ENCODE measurements around the gene CDKN2AIP. TPM values are rescaled to one million over a fixed set of nuclear protein-coding genes. Genes with fewer than 3 reads are reported as not detected.

CDKN2AIP gene
- total and polyA plus RNA-seq, 2 of the 4 experiments (the other 2 are of a cell fraction) = 11.0 to 16.8 TPM

DNA sequence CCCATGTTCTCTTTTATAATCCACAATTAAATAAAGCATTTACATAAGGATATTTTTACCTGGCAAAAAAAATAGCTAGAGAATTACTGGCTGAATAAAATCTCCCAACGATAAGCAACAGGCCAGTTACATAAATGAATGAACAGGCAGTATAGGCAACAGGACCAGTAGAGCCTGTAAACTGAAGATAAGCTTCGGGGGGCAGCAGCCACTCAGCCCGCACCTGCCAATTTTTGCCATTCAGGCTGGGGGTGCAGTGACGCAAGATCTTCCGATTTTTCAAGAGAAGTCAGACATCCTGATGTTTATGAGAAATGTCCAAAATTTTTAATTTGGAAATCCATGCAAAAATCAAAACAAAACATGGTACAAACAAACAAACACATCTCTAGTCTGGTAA lies 49.0 kb upstream of the CDKN2AIP start:
- Histone ChIP-seq H4K5ac (ENCODE audit: low read depth, low read length) (no peak overlapping the region), H3K27me3 (ENCODE audit: control insufficient read depth, insufficient read depth, low read length) (peaks cover 16% of the 10 kb centered on the region), H2BK120ac (ENCODE audit: low read depth, low read length) (no peak overlapping the region), H3K4ac (ENCODE audit: low read depth, low read length) (no peak overlapping the region), H3K56ac (ENCODE audit: extremely low read depth, insufficient read depth, low read length) (no peak overlapping the region), H4K91ac (ENCODE audit: insufficient read depth, low read depth, low read length) (no peak overlapping the region), H3K4me1 (ENCODE audit: control insufficient read depth, insufficient read depth, low read length) (peaks cover 4% of the 10 kb centered on the region; the same call in 1 of the 2 replicates), H3K4me2 (ENCODE audit: low read depth, low read length) (no peak overlapping the region), H3K79me1 (ENCODE audit: low read depth in 1 of 2, low read length in 2 of 2) (no peaks in the 10 kb centered on the region), H3K9me3 (ENCODE audit: control insufficient read depth, insufficient read depth, low read length) (no peaks in the 10 kb centered on the region), H3K27ac (ENCODE audit: insufficient read depth, low read length) (no peak overlapping the region), H3K18ac (ENCODE audit: low read depth, low read length) (no peak overlapping the region), H3K9me1 (ENCODE audit: insufficient read depth, low read length) (no peaks in the 10 kb centered on the region), H3K23ac (ENCODE audit: low read depth, low read length) (no peak overlapping the region), H3K4me3 (ENCODE audit: insufficient read depth, low read depth, low read length) (no peak overlapping the region), H2BK15ac (ENCODE audit: low read depth, low read length) (no peak overlapping the region), H2AK5ac (ENCODE audit: low read depth, low read length) (no peak overlapping the region), H3K14ac (replicated peaks; ENCODE audit: low read depth, low read length) (no peak overlapping the region), H2BK5ac (ENCODE audit: low read depth, low read length, poor library complexity, severe bottlenecking) (no peak overlapping the region), H2BK20ac (ENCODE audit: low read depth, low read length) (no peak overlapping the region), H2AK9ac (replicated peaks; ENCODE audit: low read depth, low read length, poor library complexity) (no peak overlapping the region), H2AFZ (replicated peaks; ENCODE audit: low read length, poor library complexity) (no peak overlapping the region), H4K20me1 (ENCODE audit: insufficient read depth, low read length) (no peaks in the 10 kb centered on the region), H3K9ac (ENCODE audit: low read depth, low read length) (no peak overlapping the region), H3K36me3 (ENCODE audit: control insufficient read depth, insufficient read depth, low read length) (no peaks in the 10 kb centered on the region), H4K8ac (ENCODE audit: low read depth in 2 of 2, low read length in 2 of 2) (no peak overlapping the region)
- BruUV-seq (replicated peaks) = no TSS peak
- no CpG with 5 or more reads among the region's 5 CpGs for whole genome bisulfite sequencing, 2 experiments (ENCODE audit: extremely low coverage in 2 of 2, insufficient read length in 1 of 2)
- intact Hi-C loops (cut with micrococcal nuclease) = loop anchor here (5.0 kb wide), 2 partner anchors 83 to 458 kb away; no protein-coding TSS in a partner anchor
- TF ChIP-seq RCOR1 (IDR thresholded peaks at IDR 0.05; ENCODE audit: insufficient replicate concordance, low read length) = no peak
- TF ChIP-seq, protein P1, sequence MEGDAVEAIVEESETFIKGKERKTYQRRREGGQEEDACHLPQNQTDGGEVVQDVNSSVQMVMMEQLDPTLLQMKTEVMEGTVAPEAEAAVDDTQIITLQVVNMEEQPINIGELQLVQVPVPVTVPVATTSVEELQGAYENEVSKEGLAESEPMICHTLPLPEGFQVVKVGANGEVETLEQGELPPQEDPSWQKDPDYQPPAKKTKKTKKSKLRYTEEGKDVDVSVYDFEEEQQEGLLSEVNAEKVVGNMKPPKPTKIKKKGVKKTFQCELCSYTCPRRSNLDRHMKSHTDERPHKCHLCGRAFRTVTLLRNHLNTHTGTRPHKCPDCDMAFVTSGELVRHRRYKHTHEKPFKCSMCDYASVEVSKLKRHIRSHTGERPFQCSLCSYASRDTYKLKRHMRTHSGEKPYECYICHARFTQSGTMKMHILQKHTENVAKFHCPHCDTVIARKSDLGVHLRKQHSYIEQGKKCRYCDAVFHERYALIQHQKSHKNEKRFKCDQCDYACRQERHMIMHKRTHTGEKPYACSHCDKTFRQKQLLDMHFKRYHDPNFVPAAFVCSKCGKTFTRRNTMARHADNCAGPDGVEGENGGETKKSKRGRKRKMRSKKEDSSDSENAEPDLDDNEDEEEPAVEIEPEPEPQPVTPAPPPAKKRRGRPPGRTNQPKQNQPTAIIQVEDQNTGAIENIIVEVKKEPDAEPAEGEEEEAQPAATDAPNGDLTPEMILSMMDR (conservative IDR thresholded peaks at IDR 0.05; ENCODE audit: low read depth, low read length) = no peak
- no peak for TF ChIP-seq POLR2A (IDR thresholded peaks at IDR 0.05; ENCODE audit: low read depth, low read length)
- no peak for TF ChIP-seq RFX5 (IDR thresholded peaks at IDR 0.05; ENCODE audit: low read depth, low read length)
- TF ChIP-seq NFE2L2 (IDR thresholded peaks at IDR 0.05; ENCODE audit: low read depth, low read length) = no peak
- TF ChIP-seq MAZ (IDR thresholded peaks at IDR 0.05; ENCODE audit: borderline replicate concordance, low read depth, low read length) = no peak
- TF ChIP-seq, protein P2, sequence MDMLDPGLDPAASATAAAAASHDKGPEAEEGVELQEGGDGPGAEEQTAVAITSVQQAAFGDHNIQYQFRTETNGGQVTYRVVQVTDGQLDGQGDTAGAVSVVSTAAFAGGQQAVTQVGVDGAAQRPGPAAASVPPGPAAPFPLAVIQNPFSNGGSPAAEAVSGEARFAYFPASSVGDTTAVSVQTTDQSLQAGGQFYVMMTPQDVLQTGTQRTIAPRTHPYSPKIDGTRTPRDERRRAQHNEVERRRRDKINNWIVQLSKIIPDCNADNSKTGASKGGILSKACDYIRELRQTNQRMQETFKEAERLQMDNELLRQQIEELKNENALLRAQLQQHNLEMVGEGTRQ (IDR thresholded peaks at IDR 0.05; ENCODE audit: low read depth, low read length) = no peak
- TF ChIP-seq CHD1 (IDR thresholded peaks at IDR 0.05; ENCODE audit: low read depth, low read length) = no peak
- TF ChIP-seq BHLHE40 (IDR thresholded peaks at IDR 0.05; ENCODE audit: low read depth, low read length) = no peak
- TF ChIP-seq MXI1 (IDR thresholded peaks at IDR 0.05; ENCODE audit: borderline replicate concordance, low read depth, low read length) = no peak
- TF ChIP-seq RAD21 (IDR thresholded peaks at IDR 0.05; ENCODE audit: low read length) = no peak
- TF ChIP-seq SMC3 (IDR thresholded peaks at IDR 0.05; ENCODE audit: low read depth, low read length) = no peak
- no peak for TF ChIP-seq CEBPB (IDR thresholded peaks at IDR 0.05; ENCODE audit: low read depth, low read length)
- TF ChIP-seq, protein P3, sequence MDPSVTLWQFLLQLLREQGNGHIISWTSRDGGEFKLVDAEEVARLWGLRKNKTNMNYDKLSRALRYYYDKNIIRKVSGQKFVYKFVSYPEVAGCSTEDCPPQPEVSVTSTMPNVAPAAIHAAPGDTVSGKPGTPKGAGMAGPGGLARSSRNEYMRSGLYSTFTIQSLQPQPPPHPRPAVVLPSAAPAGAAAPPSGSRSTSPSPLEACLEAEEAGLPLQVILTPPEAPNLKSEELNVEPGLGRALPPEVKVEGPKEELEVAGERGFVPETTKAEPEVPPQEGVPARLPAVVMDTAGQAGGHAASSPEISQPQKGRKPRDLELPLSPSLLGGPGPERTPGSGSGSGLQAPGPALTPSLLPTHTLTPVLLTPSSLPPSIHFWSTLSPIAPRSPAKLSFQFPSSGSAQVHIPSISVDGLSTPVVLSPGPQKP (IDR thresholded peaks at IDR 0.05; ENCODE audit: borderline replicate concordance, low read depth, low read length) = no peak
- no peak for DNase-seq
- dilution Hi-C loops (cut with HindIII; ENCODE audit: low sequenced_read_pairs, unreplicated experiment) = no loop called here
- POLR2A ChIA-PET (ENCODE audit: unreplicated experiment) = no interaction called here
- no peak for ATAC-seq (ENCODE audit: low read depth)
- in situ Hi-C loops (cut with MboI; ENCODE audit: low sequenced_read_pairs) = loop anchor here (10.0 kb wide), 1 partner anchor 451 kb away; no protein-coding TSS in a partner anchor
- CTCF ChIA-PET = interaction anchor here (0.6 kb wide), 1 partner anchor 95 kb away, joined by 3 read pairs; no protein-coding TSS in a partner anchor

All from IMR-90 (cell line).